ENCODE results near the gene STIM1. TPM values are rescaled to one million over a fixed set of nuclear protein-coding genes. Genes with fewer than 3 reads are reported as not detected.
A peak's percentile ranks its signal among the peaks of the same experiment; 100 is the strongest.

STIM1 gene
- total RNA-seq, 4 donors from 2014 or later, result 65.2 to 150 (median 92.6) TPM

GRCh38 chr11:3969200-3969599, 113.7 kb downstream of the STIM1 start:
- Histone ChIP-seq H3K4me1 (peaks cover 0 to 51% (median 42%) of the 10 kb centered on the region in 4 donors), H3K4me3 (no peak overlapping the region), H3K27me3 (no peaks in the 10 kb centered on the region), H3K9me3 (no peaks in the 10 kb centered on the region), H3K36me3 (peaks cover 0 to 11% (median 0%) of the 10 kb centered on the region in 4 donors), H3K27ac (replicated peaks in 1 of 4) (peak overlapping the region; percentile 1 to 51 (median 16))
- DNase-seq (ENCODE audit: extremely low spot score), result no peak
- WGBS, result 94% methylated on average over 3 of the region's 3 CpGs
- intact Hi-C loops (cut with DNase I), result no loop called here
- no peak for TF ChIP-seq CTCF (IDR thresholded peaks at IDR 0.05)
- TF ChIP-seq POLR2AphosphoS5 (IDR thresholded peaks at IDR 0.05), result no peak
- no peak for TF ChIP-seq EP300 (IDR thresholded peaks at IDR 0.05)
- TF ChIP-seq POLR2A (IDR thresholded peaks at IDR 0.05; ENCODE audit: low read depth), result no peak

- WGBS, result 68% methylated on average over 1 of the region's 1 CpG
- Histone ChIP-seq H3K27ac (replicated peaks in 1 of 4) (peak overlapping the region in 3 of 4 donors; percentile 1 to 51 (median 16)), H3K27me3 (no peaks in the 10 kb centered on the region), H3K4me3 (no peak overlapping the region), H3K4me1 (peaks cover 0 to 49% (median 41%) of the 10 kb centered on the region in 4 donors), H3K9me3 (no peaks in the 10 kb centered on the region), H3K36me3 (peaks cover 0 to 11% (median 0%) of the 10 kb centered on the region in 4 donors)
- no peak for TF ChIP-seq POLR2AphosphoS5 (IDR thresholded peaks at IDR 0.05)
- TF ChIP-seq POLR2A (IDR thresholded peaks at IDR 0.05; ENCODE audit: low read depth), result no peak
- TF ChIP-seq CTCF (IDR thresholded peaks at IDR 0.05), result no peak
- no peak for TF ChIP-seq EP300 (IDR thresholded peaks at IDR 0.05)
- intact Hi-C loops (cut with DNase I), result no loop called here
- no peak for DNase-seq (ENCODE audit: extremely low spot score)
These were observed 114.1 kb downstream of the STIM1 start for GRCh38 chr11:3969613-3970012.

GRCh38 chr11:3970108-3970507, 114.6 kb downstream of the STIM1 start:
- no peak for DNase-seq (ENCODE audit: extremely low spot score)
- 97% methylated on average over 2 of the region's 2 CpGs for WGBS
- Histone ChIP-seq H3K4me1 (peaks cover 0 to 49% (median 41%) of the 10 kb centered on the region in 4 donors), H3K9me3 (no peaks in the 10 kb centered on the region), H3K4me3 (no peak overlapping the region), H3K27ac (replicated peaks in 1 of 4) (peak overlapping the region in 2 of 4 donors; percentile 1 to 51), H3K36me3 (peaks cover 0 to 11% (median 0%) of the 10 kb centered on the region in 4 donors), H3K27me3 (no peaks in the 10 kb centered on the region)
- peak in 1 of 2 donors; percentile 9 for TF ChIP-seq POLR2AphosphoS5 (IDR thresholded peaks at IDR 0.05)
- TF ChIP-seq EP300 (IDR thresholded peaks at IDR 0.05), result no peak
- TF ChIP-seq CTCF (IDR thresholded peaks at IDR 0.05), result no peak
- TF ChIP-seq POLR2A (IDR thresholded peaks at IDR 0.05; ENCODE audit: low read depth), result no peak
- intact Hi-C loops (cut with DNase I), result no loop called here

GRCh38 chr11:3971756-3972404, 116.4 kb downstream of the STIM1 start:
- H3K4me1 ChIP-seq, result peaks cover 0 to 45% (median 41%) of the 10 kb centered on the region in 4 donors
- no peaks in the 10 kb centered on the region for H3K27me3 ChIP-seq
- intact Hi-C loops (cut with DNase I), result no loop called here
- DNase-seq (ENCODE audit: extremely low spot score), result no peak
- TF ChIP-seq CTCF (IDR thresholded peaks at IDR 0.05), result peak in 1 of 3 experiments; percentile 22
- no peak for TF ChIP-seq POLR2AphosphoS5 (IDR thresholded peaks at IDR 0.05)
- no peak for TF ChIP-seq POLR2A (IDR thresholded peaks at IDR 0.05; ENCODE audit: low read depth)
- no peak for TF ChIP-seq EP300 (IDR thresholded peaks at IDR 0.05)
- 58% methylated on average over 2 of the region's 2 CpGs for WGBS
- H3K36me3 ChIP-seq, result peaks cover 0 to 11% (median 0%) of the 10 kb centered on the region in 4 donors
- H3K9me3 ChIP-seq, result no peaks in the 10 kb centered on the region
- H3K4me3 ChIP-seq, result no peak overlapping the region
- peak overlapping the region; percentile 16 to 27 (median 22) for H3K27ac ChIP-seq (replicated peaks in 1 of 4)

Measured in esophagus muscularis mucosa (tissue), 4 donors.